Measurements from ENCODE around the gene CSRNP2. TPM values are rescaled to one million over a fixed set of nuclear protein-coding genes. Genes with fewer than 3 reads are reported as not detected.

CSRNP2 gene
- total and polyA plus RNA-seq, 2 of the 8 experiments (the other 6 are each of a cell fraction or from before 2014, with no cell fraction given) = 13.7 to 34.0 TPM

DNA sequence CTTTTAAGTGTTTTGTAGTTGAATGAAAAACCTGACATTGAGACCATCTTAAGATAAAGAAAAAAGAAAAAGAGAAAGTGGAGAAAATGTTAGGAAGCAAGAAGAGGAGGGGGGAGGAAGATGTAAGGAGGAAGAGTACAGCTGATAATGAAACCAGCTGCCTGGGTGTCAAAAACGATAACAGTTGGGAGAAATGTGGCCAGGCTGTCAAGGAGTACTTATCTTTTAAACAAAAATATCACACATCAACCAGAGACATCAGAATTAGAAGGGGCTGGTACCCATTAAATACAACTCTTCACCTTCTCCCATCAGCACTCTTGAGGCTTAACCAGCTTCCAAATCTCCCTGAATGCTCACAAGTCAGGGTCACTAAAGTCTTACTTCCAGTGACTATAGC, 61.7 kb downstream of the CSRNP2 start (continued):
- TF ChIP-seq, protein P1, sequence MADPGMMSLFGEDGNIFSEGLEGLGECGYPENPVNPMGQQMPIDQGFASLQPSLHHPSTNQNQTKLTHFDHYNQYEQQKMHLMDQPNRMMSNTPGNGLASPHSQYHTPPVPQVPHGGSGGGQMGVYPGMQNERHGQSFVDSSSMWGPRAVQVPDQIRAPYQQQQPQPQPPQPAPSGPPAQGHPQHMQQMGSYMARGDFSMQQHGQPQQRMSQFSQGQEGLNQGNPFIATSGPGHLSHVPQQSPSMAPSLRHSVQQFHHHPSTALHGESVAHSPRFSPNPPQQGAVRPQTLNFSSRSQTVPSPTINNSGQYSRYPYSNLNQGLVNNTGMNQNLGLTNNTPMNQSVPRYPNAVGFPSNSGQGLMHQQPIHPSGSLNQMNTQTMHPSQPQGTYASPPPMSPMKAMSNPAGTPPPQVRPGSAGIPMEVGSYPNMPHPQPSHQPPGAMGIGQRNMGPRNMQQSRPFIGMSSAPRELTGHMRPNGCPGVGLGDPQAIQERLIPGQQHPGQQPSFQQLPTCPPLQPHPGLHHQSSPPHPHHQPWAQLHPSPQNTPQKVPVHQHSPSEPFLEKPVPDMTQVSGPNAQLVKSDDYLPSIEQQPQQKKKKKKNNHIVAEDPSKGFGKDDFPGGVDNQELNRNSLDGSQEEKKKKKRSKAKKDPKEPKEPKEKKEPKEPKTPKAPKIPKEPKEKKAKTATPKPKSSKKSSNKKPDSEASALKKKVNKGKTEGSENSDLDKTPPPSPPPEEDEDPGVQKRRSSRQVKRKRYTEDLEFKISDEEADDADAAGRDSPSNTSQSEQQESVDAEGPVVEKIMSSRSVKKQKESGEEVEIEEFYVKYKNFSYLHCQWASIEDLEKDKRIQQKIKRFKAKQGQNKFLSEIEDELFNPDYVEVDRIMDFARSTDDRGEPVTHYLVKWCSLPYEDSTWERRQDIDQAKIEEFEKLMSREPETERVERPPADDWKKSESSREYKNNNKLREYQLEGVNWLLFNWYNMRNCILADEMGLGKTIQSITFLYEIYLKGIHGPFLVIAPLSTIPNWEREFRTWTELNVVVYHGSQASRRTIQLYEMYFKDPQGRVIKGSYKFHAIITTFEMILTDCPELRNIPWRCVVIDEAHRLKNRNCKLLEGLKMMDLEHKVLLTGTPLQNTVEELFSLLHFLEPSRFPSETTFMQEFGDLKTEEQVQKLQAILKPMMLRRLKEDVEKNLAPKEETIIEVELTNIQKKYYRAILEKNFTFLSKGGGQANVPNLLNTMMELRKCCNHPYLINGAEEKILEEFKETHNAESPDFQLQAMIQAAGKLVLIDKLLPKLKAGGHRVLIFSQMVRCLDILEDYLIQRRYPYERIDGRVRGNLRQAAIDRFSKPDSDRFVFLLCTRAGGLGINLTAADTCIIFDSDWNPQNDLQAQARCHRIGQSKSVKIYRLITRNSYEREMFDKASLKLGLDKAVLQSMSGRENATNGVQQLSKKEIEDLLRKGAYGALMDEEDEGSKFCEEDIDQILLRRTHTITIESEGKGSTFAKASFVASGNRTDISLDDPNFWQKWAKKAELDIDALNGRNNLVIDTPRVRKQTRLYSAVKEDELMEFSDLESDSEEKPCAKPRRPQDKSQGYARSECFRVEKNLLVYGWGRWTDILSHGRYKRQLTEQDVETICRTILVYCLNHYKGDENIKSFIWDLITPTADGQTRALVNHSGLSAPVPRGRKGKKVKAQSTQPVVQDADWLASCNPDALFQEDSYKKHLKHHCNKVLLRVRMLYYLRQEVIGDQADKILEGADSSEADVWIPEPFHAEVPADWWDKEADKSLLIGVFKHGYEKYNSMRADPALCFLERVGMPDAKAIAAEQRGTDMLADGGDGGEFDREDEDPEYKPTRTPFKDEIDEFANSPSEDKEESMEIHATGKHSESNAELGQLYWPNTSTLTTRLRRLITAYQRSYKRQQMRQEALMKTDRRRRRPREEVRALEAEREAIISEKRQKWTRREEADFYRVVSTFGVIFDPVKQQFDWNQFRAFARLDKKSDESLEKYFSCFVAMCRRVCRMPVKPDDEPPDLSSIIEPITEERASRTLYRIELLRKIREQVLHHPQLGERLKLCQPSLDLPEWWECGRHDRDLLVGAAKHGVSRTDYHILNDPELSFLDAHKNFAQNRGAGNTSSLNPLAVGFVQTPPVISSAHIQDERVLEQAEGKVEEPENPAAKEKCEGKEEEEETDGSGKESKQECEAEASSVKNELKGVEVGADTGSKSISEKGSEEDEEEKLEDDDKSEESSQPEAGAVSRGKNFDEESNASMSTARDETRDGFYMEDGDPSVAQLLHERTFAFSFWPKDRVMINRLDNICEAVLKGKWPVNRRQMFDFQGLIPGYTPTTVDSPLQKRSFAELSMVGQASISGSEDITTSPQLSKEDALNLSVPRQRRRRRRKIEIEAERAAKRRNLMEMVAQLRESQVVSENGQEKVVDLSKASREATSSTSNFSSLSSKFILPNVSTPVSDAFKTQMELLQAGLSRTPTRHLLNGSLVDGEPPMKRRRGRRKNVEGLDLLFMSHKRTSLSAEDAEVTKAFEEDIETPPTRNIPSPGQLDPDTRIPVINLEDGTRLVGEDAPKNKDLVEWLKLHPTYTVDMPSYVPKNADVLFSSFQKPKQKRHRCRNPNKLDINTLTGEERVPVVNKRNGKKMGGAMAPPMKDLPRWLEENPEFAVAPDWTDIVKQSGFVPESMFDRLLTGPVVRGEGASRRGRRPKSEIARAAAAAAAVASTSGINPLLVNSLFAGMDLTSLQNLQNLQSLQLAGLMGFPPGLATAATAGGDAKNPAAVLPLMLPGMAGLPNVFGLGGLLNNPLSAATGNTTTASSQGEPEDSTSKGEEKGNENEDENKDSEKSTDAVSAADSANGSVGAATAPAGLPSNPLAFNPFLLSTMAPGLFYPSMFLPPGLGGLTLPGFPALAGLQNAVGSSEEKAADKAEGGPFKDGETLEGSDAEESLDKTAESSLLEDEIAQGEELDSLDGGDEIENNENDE (IDR thresholded peaks at IDR 0.05; ENCODE audit: insufficient replicate concordance, low read length) = no peak
- TF ChIP-seq RNF2 (IDR thresholded peaks at IDR 0.05; ENCODE audit: borderline replicate concordance, low read depth, low read length, missing control alignments, poor library complexity, severe bottlenecking) (no peak), SP4 (IDR thresholded peaks at IDR 0.05; ENCODE audit: low read length) (no peak), YY1 (IDR thresholded peaks at IDR 0.05; ENCODE audit: low read depth, low read length) (no peak), BRCA1 (IDR thresholded peaks at IDR 0.05; ENCODE audit: low read depth, low read length) (no peak), SP2 (IDR thresholded peaks at IDR 0.05; ENCODE audit: low read length) (no peak), PHF8 (conservative IDR thresholded peaks at IDR 0.05; ENCODE audit: low read depth, low read length) (no peak), HDAC2 (IDR thresholded peaks at IDR 0.05; ENCODE audit: borderline replicate concordance in 1 of 2, low read depth in 2 of 2, low read length in 2 of 2) (no peak), SIRT6 (IDR thresholded peaks at IDR 0.05; ENCODE audit: low read length) (no peak), RXRA (IDR thresholded peaks at IDR 0.05; ENCODE audit: insufficient read depth, low read depth, low read length) (no peak), RFX5 (IDR thresholded peaks at IDR 0.05; ENCODE audit: borderline replicate concordance, low read depth, low read length) (no peak), BCL11A (IDR thresholded peaks at IDR 0.05; ENCODE audit: low read depth in 2 of 2, low read length in 2 of 2) (no peak)
